Measurements from ENCODE around the gene SGSM1. TPM values are rescaled to one million over a fixed set of nuclear protein-coding genes. Genes with fewer than 3 reads are reported as not detected.
A peak's percentile ranks its signal among the peaks of the same experiment; 100 is the strongest.
"Not testable (repeated sequence)": the region's sequence is repeated elsewhere in the genome, so short reads cannot be mapped to it uniquely, and the experiment has no call there.

SGSM1 gene
- total RNA-seq, 1 donor from 2014 or later: 8.0 TPM

DNA sequence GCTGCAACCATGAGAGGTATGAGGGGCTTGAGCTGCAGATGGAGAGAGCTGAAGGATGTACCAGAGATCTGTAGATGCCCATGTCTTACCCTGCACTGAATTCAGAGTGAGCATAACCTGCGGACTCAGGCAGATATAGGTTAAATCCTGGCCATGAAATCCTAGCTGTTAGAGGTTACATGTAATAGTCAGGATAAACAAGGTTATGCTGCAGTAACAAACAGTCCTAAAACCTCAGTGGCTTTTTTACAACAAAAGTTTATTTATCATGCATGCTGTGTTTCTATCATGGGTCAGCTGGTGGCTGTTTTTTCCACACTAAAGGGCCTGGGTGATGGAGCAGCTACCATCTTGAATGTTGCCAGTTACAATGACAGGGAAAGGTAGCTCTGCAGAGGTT, 70.7 kb downstream of the SGSM1 start:
- intact Hi-C loops (cut with DNase I): no loop called here

GRCh38 chr22:24878969-24879368, 73.0 kb downstream of the SGSM1 start:
- intact Hi-C loops (cut with DNase I): no loop called here
- DNase-seq (ENCODE audit: low spot score): no peak

More for the DNA sequence above, 70.7 kb downstream of the SGSM1 start:
- DNase-seq (ENCODE audit: low spot score): no peak

DNA sequence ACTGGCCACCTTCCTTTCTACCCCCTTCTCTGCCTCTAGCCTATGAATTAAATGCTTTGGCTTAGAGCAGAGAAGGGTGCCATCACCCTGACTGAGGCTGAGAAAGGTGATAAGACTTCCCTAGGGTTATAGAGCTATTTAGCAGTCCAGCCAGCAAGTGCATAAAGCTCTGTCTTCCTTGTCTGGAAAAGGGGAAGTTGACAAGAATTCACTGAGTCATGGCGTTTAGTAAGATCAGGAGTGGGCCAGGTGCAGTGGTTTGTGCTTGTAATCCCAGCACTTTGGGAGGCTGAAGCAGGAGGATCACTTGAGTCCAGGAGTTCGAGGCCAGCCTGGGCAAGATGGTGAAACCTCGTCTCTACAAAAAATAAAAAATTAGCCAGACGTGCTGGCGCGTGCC, 77.4 kb downstream of the SGSM1 start:
- intact Hi-C loops (cut with DNase I): no loop called here
- DNase-seq (ENCODE audit: low spot score): no peak

DNA sequence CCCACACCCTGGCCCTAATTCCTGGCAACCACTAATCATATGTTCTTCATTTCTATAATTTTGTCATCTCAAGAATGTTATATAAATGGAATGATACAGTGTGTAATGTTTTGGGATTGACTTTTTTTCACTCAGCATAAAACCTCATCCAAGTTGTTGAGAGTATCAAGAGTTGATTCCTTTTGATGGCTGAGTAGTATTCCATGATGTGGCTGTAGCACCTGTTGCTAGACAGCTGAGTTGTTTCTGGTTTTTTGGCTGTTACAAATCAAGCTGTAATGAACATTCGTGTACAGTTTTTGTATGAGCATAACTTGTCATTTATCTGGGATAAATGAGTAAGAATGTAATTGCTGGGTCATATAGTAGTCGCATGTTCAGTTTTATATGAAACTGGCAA, 81.2 kb downstream of the SGSM1 start:
- intact Hi-C loops (cut with DNase I): no loop called here
- DNase-seq (ENCODE audit: low spot score): no peak

DNA sequence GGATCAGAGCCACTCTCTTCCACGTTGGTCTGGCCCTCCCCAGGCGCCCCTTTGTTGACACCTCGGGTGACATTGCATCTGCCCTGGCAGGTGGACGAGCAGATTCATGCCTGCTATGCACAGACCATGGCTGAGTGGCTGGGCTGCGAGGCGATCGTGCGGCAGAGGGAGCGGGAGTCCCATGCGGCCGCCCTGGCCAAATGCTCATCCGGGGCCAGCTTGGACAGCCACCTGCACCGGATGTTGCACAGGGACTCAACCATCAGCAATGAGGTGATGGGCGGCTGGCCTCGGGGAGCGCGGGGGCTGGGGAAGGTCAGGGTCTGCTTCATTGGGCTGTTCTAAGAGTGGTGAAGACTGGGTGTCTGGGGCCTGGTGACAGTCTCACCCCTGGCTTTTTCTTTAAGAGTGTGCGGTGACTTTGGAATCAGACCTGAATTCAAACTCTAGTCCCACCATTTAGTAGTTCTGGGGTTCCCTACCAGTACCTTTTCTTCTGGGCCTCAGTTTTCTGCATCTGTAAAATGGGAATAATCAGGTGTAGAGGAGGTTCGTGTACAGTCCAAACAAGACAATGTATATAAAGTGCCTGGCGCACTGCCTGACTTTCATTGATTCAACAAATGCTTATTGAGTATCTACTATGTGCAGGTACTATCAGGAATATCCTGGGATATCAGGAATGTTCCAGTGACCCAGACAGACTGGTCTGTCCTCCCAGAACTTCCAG, 87.5 kb downstream of the SGSM1 start:
- no peak for DNase-seq (ENCODE audit: low spot score)
- intact Hi-C loops (cut with DNase I): loop anchor here (1.0 kb wide), 1 partner anchor 73 kb away; no protein-coding TSS in a partner anchor

- intact Hi-C loops (cut with DNase I): no loop called here
- DNase-seq (ENCODE audit: low spot score): peak; percentile 92
Measured at GRCh38 chr22:24894220-24894975, 88.4 kb downstream of the SGSM1 start.

DNA sequence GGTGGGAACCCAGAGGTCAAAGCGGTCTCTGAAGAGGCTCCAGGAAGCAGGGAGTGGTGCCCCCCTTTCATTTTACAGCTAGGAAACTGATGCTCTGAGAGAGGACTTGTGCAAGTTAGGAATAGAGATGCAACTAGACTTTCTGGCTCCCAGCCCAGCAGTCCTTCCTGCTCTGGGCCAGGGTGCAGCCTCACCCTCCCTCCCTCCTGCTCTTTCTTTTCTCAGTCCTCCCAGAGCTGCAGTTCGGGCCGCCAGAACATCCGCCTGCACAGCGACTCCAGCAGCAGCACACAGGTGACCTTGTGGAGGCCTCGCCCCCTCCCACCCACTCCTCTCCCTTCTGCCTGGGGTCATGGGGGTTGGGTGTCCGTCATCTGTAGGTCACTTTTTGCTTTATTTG, 89.0 kb downstream of the SGSM1 start:
- intact Hi-C loops (cut with DNase I): no loop called here
- DNase-seq (ENCODE audit: low spot score): peak; percentile 85

GRCh38 chr22:24901448-24901847, 95.4 kb downstream of the SGSM1 start:
- no peak for DNase-seq (ENCODE audit: low spot score)
- intact Hi-C loops (cut with DNase I): no loop called here

- intact Hi-C loops (cut with DNase I): no loop called here
- no peak for DNase-seq (ENCODE audit: low spot score)
Measured at GRCh38 chr22:24905909-24906308, 99.9 kb downstream of the SGSM1 start.

DNA sequence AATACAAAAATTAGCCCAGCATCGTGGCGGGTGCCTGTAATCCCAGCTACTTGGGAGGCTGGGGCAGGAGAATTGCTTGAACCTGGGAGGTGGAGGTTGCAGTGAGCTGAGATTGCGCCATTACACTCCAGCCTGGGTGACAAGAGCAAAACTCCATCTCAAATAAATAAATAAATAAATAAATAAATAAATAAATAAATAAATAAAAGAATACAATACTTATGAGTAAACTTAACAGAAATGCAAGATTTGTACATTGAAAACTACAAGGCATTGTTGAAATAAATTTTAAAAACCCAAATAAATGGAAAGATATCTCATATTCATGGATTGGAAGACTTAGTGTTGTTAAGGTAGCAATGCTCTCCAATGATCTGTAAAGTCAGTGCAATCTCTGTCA, 101.1 kb downstream of the SGSM1 start:
- intact Hi-C loops (cut with DNase I); DNase-seq (ENCODE audit: low spot score): not testable (repeated sequence)

DNA sequence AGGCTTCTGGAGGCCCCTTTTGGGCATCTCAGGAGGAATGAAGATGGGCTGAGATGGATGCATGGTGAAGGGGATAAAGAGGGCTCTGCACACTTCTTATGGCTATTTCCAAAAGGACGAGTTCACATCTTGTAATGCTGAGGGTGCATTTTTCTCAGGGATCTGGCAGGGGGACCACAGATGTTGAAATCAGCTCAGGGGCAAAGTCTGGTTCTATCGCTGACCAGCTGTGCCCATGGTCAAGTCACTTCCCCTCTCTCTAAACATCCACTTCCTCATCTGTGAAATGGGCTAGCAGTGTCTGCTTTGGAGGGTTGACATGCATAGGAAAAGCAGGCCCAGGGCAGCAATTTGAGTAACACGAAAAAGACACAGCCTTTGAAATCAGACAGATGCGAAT, 114.0 kb downstream of the SGSM1 start:
- intact Hi-C loops (cut with DNase I): no loop called here
- no peak for DNase-seq (ENCODE audit: low spot score)

DNA sequence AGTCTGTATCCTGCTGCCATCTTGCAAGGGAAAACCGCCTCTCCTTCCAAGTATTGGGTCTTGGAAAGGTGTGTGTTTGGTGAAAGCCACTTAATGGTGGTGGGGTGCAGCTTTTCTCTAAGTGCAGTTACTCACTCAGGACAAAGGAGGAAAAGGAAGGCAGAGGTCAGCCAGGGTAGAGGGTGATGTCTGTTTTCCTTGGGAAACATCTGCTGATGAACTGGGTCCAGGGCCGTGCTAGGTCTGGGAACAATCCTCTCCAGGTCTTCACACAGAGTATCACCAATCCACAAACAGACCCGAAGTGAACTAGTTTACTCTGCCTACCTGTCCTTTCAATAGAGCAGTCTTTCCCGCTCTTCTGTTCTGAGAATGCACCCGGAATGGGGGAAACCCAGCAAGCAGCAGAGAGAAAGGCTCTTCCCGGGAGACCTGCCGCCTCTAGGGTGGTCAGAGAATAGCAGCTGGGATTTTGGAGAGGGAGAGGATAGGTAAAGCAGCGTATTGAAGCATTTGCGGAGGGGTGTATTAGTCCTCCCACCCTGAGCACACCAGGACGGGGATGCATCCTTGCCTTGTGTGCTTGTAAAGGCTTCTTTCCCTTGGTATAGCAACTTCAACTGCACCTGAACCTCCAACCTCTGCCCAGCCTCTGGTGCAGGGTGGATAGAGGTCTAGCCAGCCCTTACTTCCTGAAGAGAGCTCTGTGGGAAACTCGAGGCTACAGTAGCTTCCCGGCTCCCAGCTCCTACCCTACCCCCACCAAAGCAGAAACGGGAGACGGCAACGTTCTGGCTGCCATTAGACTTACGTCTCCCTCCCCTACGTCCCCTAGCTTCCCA, 119.8 kb downstream of the SGSM1 start:
- intact Hi-C loops (cut with DNase I): no loop called here
- DNase-seq (ENCODE audit: low spot score): no peak

GRCh38 chr22:24926428-24926725, 120.4 kb downstream of the SGSM1 start:
- intact Hi-C loops (cut with DNase I): no loop called here

GRCh38 chr22:24926849-24927579, 121.0 kb downstream of the SGSM1 start:
- intact Hi-C loops (cut with DNase I): no loop called here

More at GRCh38 chr22:24926428-24926725, 120.4 kb downstream of the SGSM1 start:
- DNase-seq (ENCODE audit: low spot score): no peak

DNA sequence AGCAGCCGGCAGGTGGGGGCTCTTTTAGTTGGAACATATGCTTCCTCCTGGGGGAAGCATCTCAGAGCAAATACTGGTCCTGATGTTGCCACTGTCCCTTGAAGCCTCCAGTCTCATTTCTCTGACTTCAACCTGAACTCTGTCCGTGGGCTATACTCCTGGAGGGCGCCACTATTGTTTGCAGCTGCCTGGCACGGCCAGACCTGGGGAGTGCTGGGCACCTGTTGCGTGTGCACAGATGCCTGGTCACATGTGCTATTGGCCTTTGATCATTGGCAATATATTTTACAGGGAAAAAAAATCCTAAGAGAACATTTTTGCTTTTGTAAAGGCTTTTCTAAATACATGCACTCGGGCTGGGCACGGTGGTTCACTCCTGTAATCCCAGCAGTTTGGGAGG, 122.3 kb downstream of the SGSM1 start:
- intact Hi-C loops (cut with DNase I): no loop called here
- no peak for DNase-seq (ENCODE audit: low spot score)

More at GRCh38 chr22:24926849-24927579, 121.0 kb downstream of the SGSM1 start:
- no peak for DNase-seq (ENCODE audit: low spot score)

DNA sequence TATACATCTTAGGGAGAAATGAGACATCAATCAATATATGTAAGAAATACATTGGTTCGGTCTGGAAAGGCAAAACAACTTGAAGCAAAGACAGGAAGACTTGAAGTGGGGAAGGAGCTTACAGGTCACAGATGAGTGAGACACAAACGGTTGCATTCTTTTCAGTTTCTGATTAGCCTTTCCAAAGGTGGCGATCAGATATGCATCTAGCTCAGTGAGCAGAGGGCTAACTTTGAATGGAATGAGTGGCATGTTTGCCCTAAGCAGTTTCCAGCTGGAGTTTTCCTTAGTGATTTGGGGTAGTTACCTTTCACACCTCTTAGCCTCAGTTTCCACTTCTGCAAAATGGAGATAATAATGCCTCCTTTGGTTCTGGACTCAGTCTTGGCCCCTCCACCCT, 124.7 kb downstream of the SGSM1 start:
- DNase-seq (ENCODE audit: low spot score): no peak
- intact Hi-C loops (cut with DNase I): no loop called here

DNA sequence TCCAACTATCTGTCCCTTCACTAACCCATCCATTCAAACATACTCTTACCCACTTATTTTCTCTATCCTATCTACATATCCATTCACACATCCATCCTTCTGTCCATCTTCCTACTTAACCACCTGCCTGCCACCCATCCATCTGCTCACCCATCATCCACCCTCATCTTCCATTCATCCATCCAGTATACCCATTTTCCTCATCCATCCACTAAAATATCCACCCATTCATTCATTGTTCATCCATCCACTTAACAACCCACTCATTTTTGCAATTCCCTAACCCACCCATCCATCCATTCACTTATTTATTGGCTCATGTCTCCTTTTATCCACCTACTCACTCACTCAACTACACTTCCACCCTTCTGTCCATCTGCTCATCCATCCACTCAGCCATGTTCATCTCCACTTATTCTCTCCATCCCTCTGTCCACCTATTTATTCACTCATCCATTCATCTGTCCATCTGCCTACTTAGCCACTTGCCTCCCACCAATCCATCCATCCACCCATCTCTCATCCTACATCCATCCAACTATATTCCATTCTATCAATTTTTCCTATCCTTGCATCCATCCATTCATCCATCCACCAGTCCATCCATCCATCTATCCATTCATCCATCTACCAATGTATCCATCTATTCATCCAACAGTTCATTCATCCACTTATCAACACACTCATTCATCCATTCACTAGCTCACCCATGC, 129.9 kb downstream of the SGSM1 start:
- DNase-seq (ENCODE audit: low spot score): no peak
- intact Hi-C loops (cut with DNase I): no loop called here

DNA sequence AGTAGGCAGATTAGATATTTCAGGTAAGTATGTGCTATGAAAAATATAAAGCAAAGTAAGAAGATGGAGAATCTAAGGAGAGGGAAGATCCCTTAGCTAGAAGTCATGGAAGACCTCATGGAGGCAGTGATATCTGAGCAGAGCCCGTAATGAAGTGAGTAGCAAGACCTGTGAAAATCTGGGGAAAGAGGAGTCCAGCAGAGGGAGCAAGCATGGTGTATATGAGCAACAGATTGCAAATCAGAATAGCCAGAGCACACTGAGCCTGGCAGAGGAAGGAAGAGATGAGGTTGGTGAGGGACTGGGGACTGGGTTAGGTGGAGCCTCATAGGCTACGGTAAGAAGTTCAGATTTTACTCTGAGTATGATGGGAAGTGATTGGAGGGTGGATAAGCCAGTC, 131.1 kb downstream of the SGSM1 start:
- intact Hi-C loops (cut with DNase I): no loop called here
- DNase-seq (ENCODE audit: low spot score): no peak

GRCh38 chr22:24938741-24939341, 132.8 kb downstream of the SGSM1 start:
- DNase-seq (ENCODE audit: low spot score): no peak

More at GRCh38 chr22:24938741-24939341, 132.8 kb downstream of the SGSM1 start:
- intact Hi-C loops (cut with DNase I): no loop called here

All from cardiac septum (tissue), 1 donor.